ENCODE results near the gene LRRC19. TPM values are rescaled to one million over a fixed set of nuclear protein-coding genes. Genes with fewer than 3 reads are reported as not detected.

The LRRC19 gene
- 0.08 TPM for total RNA-seq

- no peak for ATAC-seq
These were observed at the start of gene LRRC19 for GRCh38 chr9:27005491-27005890. TSS of gene LRRC19 (minus strand) at chr9:27005672. CDS start at chr9:26999694, 5,978 bp downstream.

GRCh38 chr9:27054841-27055240 is 49.4 kb upstream of the LRRC19 start:
- no peak for ATAC-seq

GRCh38 chr9:27054125-27054524 is 48.7 kb upstream of the LRRC19 start:
- ATAC-seq = no peak

- no peak for ATAC-seq
These were observed 48.0 kb upstream of the LRRC19 start for GRCh38 chr9:27053369-27054022.

- no peak for ATAC-seq
These were observed 41.7 kb upstream of the LRRC19 start for GRCh38 chr9:27047136-27047535.

GRCh38 chr9:27043176-27043575 is 37.7 kb upstream of the LRRC19 start:
- no peak for ATAC-seq

- no peak for ATAC-seq
These were observed 37.0 kb upstream of the LRRC19 start for GRCh38 chr9:27042476-27042875.

GRCh38 chr9:27041746-27042145 is 36.3 kb upstream of the LRRC19 start:
- ATAC-seq = no peak

- ATAC-seq = no peak
These were observed 32.0 kb upstream of the LRRC19 start for GRCh38 chr9:27037499-27037898.

- peak; percentile 72 for ATAC-seq
These were observed 28.4 kb upstream of the LRRC19 start for GRCh38 chr9:27033815-27034403.

GRCh38 chr9:27029186-27029585 is 23.7 kb upstream of the LRRC19 start:
- no peak for ATAC-seq

GRCh38 chr9:27022920-27023319 is 17.4 kb upstream of the LRRC19 start:
- no peak for ATAC-seq

- no peak for ATAC-seq
These were observed 14.1 kb upstream of the LRRC19 start for GRCh38 chr9:27019589-27019988.

- no peak for ATAC-seq
These were observed 1.9 kb downstream of the LRRC19 start for GRCh38 chr9:27003426-27004077.

- ATAC-seq = no peak
These were observed 9.7 kb downstream of the LRRC19 start for GRCh38 chr9:26995810-26996209.

- ATAC-seq = no peak
These were observed 22.1 kb downstream of the LRRC19 start for GRCh38 chr9:26983340-26983739.

GRCh38 chr9:26975728-26976707 is 29.5 kb downstream of the LRRC19 start:
- ATAC-seq = peak; percentile 31

GRCh38 chr9:26974927-26975326 is 30.5 kb downstream of the LRRC19 start:
- no peak for ATAC-seq

GRCh38 chr9:26973989-26974388 is 31.5 kb downstream of the LRRC19 start:
- no peak for ATAC-seq

GRCh38 chr9:26971721-26972120 is 33.8 kb downstream of the LRRC19 start:
- no peak for ATAC-seq

- no peak for ATAC-seq
These were observed 48.6 kb downstream of the LRRC19 start for GRCh38 chr9:26956860-26957233.

GRCh38 chr9:26955921-26956859 is 49.3 kb downstream of the LRRC19 start, which contains the start of gene IFT74:
TSS of gene IFT74 (plus strand) at chr9:26956412. CDS start at chr9:26961968, 5,556 bp downstream.
- peak; percentile 100 for ATAC-seq

Data from esophagus mucosa (tissue), 1 donor.